GM21723 (cell line): ENCODE results near the gene PRRX1.

ENCODE experiments used
- ATAC-seq: cut with Tn5 transposase; IDR thresholded peaks from one replicate; pipeline ENCODE4 v1.9.1; 2021; ENCODE audit warnings: mild to moderate bottlenecking, moderate library complexity; ENCODE audit not compliant: unreplicated experiment

Gene PRRX1

DNA sequence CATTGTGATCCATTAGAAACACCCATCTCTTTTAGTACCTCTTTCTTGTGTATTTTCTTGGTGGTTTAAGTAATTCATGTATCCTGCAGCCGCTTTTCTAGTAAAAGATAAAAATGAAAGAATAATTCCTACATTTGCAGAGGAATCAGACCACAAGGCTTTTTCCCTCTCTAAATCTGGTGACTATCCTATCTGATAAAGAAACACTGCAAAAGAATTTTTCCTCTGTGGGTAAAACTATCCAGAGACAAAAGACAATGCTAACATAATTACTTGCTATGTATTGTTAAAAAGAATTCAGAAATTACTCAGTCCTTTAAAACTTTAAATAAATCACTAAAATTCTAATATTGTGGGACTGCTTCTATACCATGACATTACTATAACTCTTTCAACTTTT is 51.0 kb downstream of the PRRX1 start:
- ATAC-seq: no peak

DNA sequence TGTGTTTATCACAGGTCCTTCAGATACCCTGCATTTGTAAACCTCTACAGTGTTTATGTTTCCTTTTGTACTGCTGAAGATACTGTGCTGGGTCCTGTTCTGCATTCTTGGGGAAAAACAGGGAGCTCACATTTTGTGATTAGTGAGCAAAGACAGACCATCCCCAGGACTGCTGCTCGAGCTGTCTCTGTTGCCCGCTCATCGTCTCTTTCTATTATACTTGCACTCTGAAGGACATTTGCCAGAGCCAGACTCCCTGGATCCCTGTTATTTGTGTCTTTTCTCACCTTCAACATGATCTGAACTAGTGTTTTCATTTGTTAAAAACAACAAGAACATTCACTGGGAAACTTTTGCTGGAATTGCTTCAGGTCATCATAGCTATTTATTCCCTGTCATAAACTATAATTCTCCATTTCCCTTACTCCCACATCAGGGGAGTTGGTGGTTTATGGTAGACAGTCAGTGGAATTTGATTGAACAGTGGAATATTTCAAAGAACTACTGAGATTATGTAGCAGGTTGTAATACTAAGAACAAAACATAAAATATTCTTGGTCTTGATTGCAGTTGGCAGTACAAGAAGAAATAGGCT is 53.0 kb downstream of the PRRX1 start:
- no peak for ATAC-seq

DNA sequence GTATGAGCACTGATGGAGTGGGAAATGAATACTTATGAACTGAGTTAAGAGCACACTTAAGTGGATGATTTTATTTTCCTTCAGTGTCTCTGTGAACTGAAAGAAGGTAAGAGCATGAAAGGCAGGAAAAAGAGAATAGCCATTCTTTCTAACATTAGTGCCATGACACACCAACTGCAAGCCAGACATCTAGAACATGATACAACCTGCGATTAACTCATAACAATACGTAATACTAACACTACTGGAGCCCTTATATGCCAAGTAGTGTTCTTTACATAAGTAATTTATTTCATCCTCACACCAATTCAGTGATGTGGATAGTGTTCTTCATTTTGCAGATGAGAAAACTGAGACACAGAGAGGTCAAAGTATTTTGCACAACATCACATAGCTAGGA is 56.7 kb downstream of the PRRX1 start:
- no peak for ATAC-seq

DNA sequence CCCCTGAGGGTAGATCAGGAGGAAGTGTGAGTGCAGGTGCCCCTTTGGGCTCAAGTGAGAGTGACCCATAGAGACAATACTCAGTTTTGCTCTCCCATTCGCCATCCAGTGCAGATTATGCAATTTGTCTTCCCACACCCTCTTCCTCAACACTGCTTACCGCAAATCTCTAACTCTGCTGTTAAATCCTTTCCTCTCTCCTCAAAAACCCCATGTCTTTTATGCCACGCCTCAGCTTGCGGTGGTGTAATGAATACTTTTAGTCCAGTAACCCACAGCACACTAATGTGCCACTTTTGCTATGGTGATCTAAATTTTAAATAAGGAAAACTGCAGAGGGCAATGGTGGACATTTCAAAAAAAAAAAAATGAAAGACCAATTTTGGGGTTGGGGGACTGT is 57.7 kb downstream of the PRRX1 start:
- ATAC-seq: no peak

DNA sequence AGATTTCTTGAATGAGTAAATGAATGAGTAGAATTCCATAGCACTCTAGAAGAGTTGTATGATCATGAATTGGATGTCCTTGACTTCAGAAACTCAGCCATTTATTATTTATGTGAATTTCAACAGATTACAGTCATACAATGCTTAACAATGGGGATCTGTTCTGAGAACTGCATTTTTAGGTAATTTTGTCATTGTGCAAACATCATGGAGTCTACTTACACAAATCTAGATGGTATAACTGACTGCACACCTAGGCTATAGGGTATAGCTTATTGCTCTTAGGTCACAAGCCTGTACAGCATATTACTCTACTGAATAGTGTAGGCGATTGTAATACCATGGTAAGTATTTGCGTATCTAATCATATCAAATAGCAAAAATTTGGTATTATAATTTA is 59.6 kb downstream of the PRRX1 start:
- ATAC-seq: no peak

DNA sequence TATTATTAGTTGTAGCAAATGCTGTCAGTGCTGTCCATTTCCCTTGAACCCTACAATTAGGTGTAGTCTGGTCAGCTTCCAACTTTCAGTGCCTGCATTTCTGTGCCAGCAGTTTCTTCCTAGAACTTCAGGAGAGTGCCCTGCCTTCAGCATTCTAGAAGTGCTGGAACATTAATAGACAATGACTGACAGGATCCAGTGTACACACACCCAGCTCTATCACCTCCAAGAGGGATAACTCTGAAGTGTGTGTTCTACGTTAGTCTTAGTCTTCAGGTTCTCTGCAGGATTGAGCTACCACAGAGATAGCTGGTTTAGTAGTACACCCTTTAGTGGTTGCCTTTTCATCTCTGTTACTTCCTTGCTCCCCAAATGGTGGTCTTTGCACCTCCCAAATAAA is 61.4 kb downstream of the PRRX1 start:
- no peak for ATAC-seq

DNA sequence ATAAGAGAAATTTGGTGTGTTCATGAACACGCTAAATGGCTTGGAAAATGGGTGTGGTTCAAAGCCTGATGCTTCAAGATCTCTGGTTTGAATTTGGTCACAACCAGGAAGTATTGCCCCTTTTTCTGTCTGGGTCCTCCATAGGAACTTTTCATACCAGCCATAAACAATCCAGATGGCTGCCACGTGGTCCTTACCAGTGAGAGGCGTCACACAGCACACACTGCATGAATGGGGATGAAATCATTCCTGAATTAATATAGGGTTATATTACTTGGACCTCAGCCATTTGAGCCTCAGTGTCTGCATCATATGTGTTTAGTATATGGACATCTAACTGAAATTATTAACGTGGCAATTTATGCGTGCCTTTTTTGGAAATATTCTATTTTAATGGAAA is 64.0 kb downstream of the PRRX1 start:
- no peak for ATAC-seq

DNA sequence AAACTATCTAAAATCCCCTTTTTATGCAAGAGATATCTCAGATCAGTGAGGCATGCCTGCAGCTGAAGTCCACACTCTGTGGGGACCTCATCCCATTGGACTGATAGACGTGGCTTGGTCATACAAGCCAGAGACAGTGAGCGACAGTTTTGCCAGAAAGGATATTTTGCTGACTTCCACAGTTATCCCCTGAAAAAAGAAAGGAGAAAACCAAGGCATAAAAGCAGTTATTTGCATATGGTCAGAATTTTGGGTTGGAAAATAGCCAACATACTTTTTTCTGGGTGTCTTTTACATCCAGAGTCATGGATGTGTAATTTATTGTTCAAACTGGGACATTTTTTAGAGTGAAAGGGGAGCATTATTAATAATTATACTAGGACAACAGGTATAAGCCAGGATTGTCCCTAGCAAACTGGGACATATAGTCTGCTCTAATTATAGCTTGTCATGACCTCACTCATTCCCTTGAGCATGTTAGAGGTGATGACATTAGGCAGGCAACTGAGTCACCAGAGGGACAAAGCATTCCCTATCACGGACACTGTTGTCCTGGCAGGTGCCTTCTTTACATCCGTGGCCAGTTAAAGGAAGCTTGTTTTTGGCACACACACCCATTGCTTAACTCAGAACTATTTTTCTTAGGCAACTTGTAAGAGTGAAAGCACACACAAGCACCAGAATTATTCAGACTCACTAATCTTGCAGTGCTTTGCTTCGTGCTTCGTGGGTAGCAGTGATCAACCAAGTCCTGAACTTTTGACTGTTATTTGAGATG is 65.5 kb downstream of the PRRX1 start:
- no peak for ATAC-seq

DNA sequence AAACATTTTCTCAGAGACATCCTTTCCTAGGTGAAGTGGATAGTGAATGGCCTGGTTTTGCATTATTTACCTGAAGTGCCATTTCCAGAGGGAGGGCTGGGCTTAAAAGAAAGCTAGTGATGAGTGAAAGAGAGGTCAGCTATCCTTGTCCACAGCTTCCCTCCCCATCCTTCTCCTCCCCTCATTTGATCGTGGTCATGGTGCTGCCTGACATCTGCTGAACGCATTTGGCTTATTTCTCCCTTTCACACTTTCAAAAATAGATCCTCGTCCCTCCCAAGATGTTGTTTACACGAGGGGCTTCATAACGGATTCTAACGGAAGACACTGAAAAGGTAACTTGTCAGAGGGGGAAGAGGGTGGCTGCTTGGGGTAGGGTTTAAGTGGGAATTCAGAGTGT is 66.1 kb downstream of the PRRX1 start:
- ATAC-seq: no peak

DNA sequence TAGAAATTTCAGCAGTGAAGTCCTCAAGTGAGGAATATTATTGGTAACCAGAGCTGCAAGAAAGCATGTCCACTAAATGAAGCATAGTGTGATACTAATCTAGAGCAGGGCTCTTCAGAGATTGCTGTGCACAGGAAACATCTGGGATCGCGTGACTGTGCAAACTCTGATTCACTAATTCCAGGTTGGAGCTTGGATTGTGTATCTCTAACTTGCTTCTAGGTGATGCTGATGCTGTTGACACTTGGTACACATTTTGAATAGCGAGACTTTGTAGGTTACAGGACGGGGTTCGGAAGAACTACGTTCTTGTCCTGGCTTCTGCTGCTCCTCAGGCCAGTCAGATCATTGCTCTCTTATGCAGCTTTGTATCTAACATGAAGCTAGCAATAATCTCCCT is 66.5 kb downstream of the PRRX1 start:
- no peak for ATAC-seq

DNA sequence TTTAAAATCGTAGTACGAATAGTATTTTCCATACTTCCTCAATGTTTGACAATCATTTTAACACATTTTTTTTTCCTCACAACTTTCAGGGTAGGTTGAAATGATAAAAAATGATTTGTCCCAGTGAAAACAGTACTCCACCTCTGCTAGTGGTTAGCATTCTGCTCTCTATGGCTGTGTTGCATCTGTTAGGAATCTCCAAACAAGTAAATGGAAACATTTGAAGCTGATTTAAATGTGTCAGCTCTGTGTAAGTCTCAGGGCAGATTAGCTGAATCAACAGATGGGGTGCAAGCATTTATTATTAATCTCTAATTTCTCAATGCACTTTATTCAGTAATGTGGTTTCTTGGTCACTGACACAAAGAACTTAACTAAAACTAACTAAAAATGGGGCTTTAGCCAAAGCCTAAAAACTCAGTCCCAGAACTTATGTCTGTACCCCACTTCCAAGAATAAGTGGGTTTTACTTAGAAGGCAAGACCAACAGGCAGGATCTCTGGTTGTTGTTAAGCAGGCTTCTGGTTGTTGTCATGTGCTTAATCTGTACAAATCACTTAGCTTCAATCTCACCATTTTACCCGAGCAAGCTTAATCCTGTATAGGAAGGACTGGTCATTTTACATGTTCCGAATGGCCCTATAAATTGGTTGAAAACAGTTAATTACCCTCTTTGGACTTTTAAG is 67.8 kb downstream of the PRRX1 start:
- no peak for ATAC-seq

DNA sequence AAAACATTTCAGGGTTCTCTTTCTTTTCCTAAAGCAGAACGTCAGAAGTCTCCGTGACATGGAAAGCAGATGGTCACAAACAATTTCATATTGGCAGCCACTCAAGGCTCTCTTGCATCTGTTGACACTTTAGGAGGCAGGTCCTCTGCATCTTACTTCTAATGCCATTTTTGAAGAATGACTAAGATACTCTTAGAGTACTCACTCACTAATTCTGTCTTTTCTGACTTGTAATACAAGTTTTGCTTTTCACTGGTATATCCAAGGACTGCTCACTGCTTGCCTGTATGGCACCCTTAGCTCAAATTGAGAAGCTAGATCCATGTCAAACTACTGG is 68.3 kb downstream of the PRRX1 start:
- no peak for ATAC-seq

DNA sequence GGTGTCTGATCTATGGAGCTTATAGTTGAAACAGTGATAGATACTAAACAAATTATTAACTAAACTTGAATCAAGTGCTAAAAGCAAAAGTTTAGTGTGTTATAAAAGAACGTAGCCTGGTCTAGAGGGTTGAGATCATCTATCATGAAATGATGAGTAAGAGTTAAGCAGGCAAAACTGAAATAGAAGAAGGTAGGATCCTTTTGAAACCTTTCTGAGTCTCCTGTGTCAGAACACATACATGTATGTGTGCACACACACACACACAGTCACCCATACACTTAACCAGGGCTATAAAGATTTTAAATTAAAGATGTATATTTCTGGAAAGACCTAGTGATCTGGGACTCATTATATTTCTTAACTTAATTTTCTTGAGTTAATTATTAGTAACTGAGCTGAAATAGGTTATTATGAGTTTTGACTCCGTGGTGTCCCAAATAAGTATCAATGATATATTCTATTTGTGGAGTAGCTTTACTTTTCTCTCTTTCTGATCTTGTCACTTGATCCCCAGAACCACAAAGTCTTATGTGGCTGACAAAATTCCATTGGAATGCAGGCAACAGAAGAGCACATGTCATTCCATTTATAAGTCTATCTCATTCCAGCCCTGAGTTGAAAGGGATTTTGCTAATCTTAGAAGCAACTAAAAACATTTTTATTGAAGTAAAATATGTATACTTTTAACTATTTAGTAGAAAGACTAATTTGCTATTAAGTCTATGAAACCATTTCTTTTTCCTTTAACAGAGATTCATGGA is 70.7 kb downstream of the PRRX1 start:
- ATAC-seq: no peak

DNA sequence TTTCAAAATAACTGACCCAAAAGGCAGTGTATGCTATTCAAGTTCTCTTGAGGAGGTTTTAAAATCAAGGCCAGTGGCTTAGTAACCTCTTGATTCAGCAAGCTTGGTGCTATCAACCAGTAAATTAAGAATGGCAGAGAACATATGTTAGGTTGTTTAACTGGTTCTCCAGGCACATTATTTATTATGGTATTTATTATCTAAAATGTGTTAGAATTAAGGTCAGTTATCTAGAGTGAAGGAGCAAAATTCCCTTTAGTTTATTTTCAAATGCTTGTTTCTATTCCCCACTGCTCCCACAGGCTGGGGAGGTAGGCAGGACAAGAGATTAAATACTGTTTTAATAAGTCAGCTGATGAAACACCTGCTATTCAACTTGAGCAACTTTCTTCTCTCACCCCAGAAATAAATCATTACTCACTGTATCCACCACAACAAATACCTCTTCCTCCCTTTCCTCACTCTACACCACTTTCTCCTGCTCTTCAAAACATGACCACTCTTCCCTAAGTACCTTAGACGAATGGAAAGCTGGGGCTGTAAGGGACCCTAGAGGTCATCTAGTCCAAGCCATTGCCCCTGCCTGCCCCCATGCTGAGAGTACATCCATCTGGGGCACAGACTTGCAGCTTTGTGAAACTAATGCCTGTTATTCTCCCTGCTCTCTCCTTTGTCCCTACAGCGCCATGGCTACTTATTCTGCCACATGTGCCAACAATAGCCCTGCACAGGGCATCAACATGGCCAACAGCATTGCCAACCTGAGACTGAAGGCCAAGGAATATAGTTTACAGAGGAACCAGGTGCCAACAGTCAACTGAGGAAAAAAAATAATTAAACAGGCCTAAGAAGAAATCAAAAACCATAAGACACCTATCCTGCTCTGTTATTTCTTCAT is 71.7 kb downstream of the PRRX1 start:
- no peak for ATAC-seq

DNA sequence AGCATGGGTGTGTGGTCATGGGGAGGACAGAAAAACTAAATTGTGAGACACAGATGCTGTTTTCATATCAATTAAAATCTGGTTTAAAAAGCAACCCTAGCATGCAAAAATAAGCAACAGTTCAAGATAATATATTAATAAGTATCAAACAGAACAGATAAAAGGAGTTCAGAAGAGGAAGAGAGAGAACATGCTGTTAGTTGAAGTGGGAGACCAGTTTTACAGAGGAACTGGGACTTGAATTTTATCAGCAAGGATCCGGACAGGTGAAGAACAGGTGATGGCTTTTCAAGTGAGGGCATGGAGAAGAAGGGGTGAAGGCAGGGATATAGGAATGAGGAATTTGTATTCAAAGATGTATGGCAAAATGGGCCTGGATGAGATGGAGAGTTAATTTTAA is 75.9 kb downstream of the PRRX1 start:
- ATAC-seq: no peak

DNA sequence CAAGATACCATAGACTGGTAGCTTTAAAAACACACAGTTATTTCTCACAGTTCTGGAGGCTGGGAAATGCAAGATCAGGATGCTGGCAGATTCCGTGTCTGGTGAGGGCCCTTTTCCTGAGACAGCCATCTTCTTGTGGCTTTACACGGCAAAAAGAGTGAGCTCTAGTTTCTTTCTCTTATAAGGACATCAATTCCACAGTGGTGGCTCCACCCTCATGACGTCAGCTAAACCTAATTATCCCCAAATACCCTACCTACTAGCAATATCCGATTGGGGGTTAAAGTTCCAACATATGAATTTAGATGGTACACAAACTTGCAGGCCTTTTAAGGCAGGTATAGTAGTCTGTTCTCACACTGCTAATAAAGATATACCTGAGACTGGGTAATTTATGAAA is 77.7 kb downstream of the PRRX1 start:
- no peak for ATAC-seq

DNA sequence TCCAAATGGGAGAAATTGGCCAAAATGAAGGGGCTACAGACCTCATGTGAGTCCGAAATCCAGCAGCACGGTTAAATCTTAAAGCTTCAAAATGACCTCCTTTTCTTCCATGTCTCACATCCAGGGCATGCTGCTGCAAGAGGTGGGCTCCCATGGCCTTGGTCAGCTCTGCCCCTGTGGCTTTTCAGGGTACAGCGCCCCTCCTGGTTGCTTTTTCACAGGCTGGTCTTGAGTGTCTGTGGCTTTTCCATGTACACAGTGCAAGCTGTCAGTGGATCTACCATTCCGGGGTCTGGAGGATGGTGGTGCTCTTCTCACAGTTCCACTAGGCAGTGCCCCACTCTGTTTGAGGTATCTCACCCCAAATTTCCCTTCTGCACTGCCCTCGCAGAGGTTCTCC is 78.7 kb downstream of the PRRX1 start:
- no peak for ATAC-seq

DNA sequence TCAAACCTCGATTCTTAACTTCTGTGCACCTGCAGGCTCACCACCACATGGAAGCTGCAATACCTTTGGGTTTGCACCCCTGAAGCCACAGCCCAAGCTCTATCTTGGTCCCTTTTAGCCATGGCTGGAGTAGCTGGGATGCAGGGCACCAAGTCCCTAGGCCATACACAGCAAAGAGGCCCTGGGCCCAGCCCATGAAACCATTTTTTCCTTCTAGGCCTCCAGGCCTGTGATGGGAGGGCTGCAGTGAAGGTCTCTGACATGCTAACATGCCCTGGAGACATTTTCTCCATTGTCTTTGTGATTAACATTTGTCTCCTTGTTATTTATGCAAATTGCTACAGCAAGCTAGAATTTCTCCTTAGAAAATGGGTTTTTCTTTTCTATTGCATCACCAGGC is 79.2 kb downstream of the PRRX1 start:
- ATAC-seq: no peak

DNA sequence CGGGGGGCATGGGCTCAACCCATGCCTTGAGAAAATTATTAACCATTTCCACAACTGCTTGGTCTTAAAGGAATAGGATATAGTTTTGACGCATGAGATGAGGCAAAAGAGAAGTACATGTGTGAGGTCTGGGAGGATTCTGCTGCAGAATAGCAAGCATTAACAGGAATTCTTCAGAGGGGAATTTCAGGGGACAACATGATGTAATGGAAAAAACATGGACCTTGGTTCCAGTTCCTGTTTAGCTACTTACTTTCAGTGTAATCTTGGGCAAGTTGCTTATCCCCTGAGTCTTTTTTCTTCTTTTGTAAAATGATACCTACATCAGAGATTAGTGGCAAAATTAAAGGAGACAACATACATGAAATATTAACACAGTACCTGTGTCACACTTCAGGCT is 85.6 kb downstream of the PRRX1 start:
- no peak for ATAC-seq

DNA sequence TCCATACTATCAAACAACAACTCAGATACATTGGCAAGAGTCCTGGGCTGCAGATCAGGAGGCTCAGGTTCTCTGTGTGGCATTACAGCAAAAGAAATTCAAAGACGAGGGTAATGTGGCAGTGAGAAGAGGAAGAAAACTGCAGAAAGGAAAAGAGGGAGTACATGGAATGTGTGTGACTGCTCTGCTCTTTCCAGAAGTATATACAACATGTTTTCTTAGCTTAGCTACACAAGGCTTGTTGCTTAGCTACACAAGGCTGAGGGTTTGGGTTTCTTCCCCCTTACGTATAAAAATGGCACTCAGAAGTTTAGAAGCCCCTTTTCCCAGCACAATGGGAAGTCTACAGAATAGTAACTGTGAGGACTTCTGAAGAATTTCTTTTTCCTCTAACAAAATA is 86.0 kb downstream of the PRRX1 start:
- ATAC-seq: no peak

DNA sequence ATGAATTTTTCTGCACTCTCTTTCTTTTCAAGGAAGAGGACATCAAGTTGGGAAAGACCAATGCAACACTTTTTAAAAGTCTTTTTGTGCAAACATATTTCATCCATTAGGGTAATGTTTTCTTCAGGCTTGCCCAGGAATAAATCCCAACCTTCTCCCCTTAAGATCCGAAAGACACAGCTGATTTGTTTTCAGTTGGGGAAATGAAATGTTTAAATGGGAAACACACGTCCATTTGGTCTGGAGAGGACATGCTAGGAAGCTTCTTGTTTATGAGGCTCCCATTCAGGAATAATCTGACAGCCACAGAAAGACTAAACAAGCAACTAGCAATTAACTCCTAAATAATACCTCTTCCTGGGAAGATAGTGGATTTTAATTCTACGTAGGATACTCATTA is 91.9 kb downstream of the PRRX1 start:
- ATAC-seq: no peak
